HFFc6 (cell line): ENCODE measurements around the gene NRXN2. TPM values are rescaled to one million over a fixed set of nuclear protein-coding genes. Genes with fewer than 3 reads are reported as not detected.
A peak's percentile ranks its signal among the peaks of the same experiment; 100 is the strongest.

Experiments
- DNase-seq: peaks from one replicate; pipeline ENCODE4 v3.0.0-alpha.2; 2018
- H3K27ac Mint-ChIP-seq: 2 replicates; pipeline ENCODE4 v1.8.0; 2020; ENCODE audit warnings: mild to moderate bottlenecking, mixed read lengths
- H3K27me3 Mint-ChIP-seq: 2 replicates; pipeline ENCODE4 v1.8.0; 2021; ENCODE audit warnings: mild to moderate bottlenecking, moderate library complexity, mixed read lengths; ENCODE audit not compliant: insufficient read depth
- H3K36me3 Mint-ChIP-seq: 2 replicates; pipeline ENCODE4 v1.8.0; 2021; ENCODE audit warnings: low read depth, mixed read lengths
- H3K4me1 Mint-ChIP-seq: 2 replicates; pipeline ENCODE4 v1.8.0; 2020; ENCODE audit warnings: low read depth, mixed read lengths
- H3K4me3 Mint-ChIP-seq: 2 replicates; pipeline ENCODE4 v1.8.0; 2020; ENCODE audit warnings: mild to moderate bottlenecking, moderate library complexity, mixed read lengths
- H3K9me3 Mint-ChIP-seq: 2 replicates; pipeline ENCODE4 v1.8.0; 2020; ENCODE audit warnings: mild to moderate bottlenecking, mixed read lengths
- total RNA-seq, 6 experiments: library from RNA; stranded (reverse); fragmentation: NEBNext Ultra II Directional; extraction: Animal tissue kit (Norgen Biotek cat#: 25700); gene quantifications; 2 replicates in 1 of 6; 3 replicates in 5 of 6; pipeline ENCODE4 v1.2.3, GENCODE V29; 2021
- TF ChIP-seq, protein P1 (sequence below): fragments of 200-600 bp; sonication (generic); IDR thresholded peaks from 2 replicates; pipeline ENCODE4 v1.5.0; 2021; ENCODE audit warnings: antibody characterized with exemption, mild to moderate bottlenecking

Gene NRXN2
- total RNA-seq, 6 experiments from 2014 or later, result 0.14 to 0.51 (median 0.31) TPM; not detected in 1

DNA sequence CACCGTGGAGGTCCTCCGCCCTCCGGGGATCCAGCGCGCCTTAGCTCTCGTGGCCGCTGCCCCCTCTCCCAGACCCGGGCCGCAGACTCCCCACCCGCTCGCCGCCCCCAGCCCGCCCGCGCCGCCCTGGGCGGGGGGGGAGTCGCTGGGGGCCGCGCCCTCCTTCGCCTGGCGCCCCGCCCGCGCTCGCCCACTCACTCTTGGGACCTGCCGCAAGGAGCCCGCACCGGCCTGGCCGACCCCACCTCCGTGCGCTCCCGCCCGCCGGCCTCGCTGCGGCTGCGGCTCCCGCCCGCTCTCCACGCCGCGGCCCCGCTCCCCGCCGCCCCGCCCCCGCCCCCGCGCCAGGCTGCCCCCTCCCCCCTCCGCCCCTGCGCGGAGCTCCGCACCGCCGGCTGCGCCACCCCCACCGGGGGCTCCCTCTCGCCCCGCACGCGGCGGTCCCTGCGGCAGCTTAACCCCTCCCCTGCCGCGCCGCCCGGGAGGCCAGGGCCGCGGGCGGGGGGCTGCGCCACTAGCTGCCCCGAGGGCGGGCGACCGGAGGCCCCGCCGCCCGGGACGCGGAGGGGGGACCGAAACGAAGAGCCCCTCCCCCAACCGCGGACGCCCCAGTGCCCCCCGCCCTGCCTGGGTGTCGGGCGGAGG, 21.7 kb upstream of the NRXN2 start:
- H3K4me1 Mint-ChIP-seq, result peaks cover 20% of the 10 kb centered on the region
- peaks cover 33% of the 10 kb centered on the region for H3K27me3 Mint-ChIP-seq

DNA sequence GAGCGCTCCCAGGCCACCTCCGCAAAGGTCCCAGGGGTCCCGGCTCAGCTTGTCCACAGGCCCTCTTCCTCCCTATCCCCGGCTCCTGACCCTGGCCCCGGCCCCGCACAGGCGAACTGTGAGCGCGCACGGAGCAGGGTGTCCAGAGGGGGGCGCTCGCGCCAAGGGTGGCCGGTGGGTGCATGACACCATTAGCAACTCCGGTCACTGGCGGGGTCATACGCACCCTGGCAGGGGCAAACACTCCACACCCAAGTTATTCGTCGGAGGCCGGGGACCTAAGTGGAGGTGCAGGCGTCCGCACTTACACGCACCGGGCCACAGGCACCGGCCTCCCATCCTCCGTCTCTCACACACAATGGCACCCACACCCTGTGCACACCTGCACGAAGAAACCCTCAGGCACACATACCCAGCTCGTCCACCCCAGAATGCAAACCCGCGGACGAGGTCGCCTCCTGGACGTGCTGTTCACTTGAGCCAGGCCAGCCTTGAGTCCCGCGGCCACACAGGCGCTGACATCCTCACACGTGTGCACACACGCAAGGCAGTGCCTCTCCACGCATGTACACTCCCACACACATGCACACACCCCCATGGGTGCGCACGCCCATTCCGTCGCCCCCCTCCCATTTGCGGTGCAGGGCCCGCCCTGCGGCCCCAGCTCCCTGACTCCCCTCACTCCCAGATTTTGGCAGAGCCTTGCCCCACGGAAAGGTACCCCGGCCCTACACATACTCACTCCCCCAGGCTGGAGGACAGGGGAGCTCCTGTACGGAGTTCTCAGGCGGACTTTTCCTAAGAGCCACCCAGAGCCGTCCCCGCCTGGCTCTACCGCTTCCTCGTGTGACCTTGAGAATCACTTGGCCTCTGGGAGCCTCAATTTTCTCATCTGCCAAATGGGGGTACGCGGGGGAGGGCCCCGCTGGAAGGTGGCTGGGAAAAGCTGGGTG, 20.9 kb upstream of the NRXN2 start, which contains the start of gene RASGRP2:
Gene RASGRP2, minus strand, starts transcription at position 552 of the 953 bp plus-strand sequence. CDS start 1,276 bp downstream, outside the sequence.
- no peak for DNase-seq
- Mint-ChIP-seq H3K9me3 (no peaks in the 10 kb centered on the region), H3K36me3 (no peaks in the 10 kb centered on the region), H3K4me3 (peak within 1 kb of the TSS; percentile 61), H3K27ac (no peak within 1 kb of the TSS), H3K27me3 (peaks cover 39% of the 10 kb centered on the region), H3K4me1 (peaks cover 20% of the 10 kb centered on the region)
- TF ChIP-seq, protein P1, sequence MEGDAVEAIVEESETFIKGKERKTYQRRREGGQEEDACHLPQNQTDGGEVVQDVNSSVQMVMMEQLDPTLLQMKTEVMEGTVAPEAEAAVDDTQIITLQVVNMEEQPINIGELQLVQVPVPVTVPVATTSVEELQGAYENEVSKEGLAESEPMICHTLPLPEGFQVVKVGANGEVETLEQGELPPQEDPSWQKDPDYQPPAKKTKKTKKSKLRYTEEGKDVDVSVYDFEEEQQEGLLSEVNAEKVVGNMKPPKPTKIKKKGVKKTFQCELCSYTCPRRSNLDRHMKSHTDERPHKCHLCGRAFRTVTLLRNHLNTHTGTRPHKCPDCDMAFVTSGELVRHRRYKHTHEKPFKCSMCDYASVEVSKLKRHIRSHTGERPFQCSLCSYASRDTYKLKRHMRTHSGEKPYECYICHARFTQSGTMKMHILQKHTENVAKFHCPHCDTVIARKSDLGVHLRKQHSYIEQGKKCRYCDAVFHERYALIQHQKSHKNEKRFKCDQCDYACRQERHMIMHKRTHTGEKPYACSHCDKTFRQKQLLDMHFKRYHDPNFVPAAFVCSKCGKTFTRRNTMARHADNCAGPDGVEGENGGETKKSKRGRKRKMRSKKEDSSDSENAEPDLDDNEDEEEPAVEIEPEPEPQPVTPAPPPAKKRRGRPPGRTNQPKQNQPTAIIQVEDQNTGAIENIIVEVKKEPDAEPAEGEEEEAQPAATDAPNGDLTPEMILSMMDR, result peak; percentile 68; the same call in 1 of the 2 replicates

More for the DNA sequence above, 21.7 kb upstream of the NRXN2 start:
- H3K36me3 Mint-ChIP-seq, result no peaks in the 10 kb centered on the region
- H3K9me3 Mint-ChIP-seq, result no peaks in the 10 kb centered on the region
- no peak for DNase-seq
- TF ChIP-seq, protein P1, result no peak
- H3K4me3 Mint-ChIP-seq, result no peak overlapping the region
- H3K27ac Mint-ChIP-seq, result no peak overlapping the region

DNA sequence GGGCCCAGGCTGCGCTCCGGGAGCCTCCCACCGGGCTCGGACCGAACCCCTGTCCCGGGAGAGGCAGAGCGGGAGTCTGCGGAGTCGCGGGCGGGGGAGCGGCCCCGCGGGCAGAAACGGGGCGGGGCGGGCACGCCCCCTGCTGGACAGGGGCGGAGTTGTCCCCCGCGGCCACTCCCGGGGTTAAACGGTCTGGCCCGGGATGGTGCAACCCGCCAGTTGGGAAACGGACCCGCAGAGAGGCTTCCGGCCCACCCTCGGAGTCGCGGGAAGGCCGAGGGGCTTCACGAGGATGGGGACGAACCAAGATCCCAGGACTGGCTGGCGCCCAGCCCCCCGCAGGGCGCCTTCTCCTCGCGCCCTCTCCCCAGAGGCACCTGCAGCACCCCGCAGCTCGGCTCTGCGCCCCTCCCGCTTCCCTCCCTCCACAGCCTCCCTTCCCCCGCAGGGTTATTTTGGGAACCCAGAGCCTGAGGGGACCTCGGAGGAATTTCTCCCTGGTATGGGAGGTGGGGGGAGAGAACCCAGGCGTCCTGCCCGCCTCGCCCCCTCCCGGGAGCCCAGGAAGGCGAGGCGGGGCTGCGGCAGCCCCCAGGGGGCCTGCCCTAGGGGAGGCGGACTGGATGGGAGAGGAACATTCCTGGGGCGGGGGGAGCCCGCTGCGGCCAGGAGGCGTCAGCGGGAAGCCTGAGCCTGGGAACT, 20.0 kb upstream of the NRXN2 start:
- Mint-ChIP-seq H3K9me3 (no peaks in the 10 kb centered on the region), H3K36me3 (no peaks in the 10 kb centered on the region), H3K4me3 (no peak overlapping the region), H3K27ac (no peak overlapping the region), H3K27me3 (peaks cover 39% of the 10 kb centered on the region), H3K4me1 (peaks cover 12% of the 10 kb centered on the region)
- TF ChIP-seq, protein P1, result peak; percentile 94
- no peak for DNase-seq

DNA sequence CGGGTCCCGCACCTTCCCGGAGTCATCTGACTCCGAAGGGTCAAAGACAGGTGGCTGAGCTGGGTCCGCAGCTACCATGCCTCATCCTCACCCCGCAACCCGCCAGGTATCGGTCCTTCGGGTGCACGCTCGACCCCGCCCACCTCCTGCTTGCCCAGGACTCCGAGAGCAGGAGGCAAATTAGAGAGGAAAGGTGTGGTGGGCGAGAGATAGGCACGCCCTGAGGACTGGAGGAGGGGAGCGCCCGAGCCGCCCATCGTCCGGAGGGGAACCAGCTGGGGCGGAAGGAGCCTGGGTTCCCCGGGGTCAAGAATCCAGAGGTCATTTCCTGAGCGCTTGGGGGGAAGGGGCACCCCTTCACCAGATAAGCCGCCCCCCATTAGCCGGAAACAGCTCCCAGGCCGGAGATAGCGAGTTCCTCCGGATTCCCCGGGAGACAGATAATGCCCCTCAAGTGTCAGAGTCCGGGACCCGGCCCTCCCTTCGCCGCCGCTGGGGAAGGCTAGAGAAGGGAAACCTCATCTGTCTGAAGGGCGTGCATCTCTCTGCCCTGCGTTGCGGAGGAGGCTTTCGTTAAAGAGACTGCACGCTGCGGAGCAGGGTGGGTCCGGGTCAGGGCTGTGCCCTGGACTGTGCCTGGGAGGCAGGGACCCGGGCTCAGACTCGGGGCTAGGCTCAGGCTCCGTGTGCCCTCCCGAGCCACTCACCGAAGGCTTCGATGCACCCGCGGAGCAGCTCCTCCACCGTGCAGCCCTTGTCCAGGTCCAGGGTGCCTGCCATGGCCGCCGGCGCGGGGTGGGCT, 19.3 kb upstream of the NRXN2 start:
- H3K4me3 Mint-ChIP-seq, result no peak overlapping the region
- TF ChIP-seq, protein P1, result no peak
- no peaks in the 10 kb centered on the region for H3K9me3 Mint-ChIP-seq
- peaks cover 7% of the 10 kb centered on the region for H3K4me1 Mint-ChIP-seq
- peaks cover 43% of the 10 kb centered on the region for H3K27me3 Mint-ChIP-seq
- H3K27ac Mint-ChIP-seq, result no peak overlapping the region
- DNase-seq, result no peak
- H3K36me3 Mint-ChIP-seq, result no peaks in the 10 kb centered on the region
